Pulmonary artery endothelial cell (primary cell): ENCODE results near the gene PUS10. TPM values are rescaled to one million over a fixed set of nuclear protein-coding genes. Genes with fewer than 3 reads are reported as not detected.
"Not testable (repeated sequence)": the region's sequence is repeated elsewhere in the genome, so short reads cannot be mapped to it uniquely, and the experiment has no call there.

Experiments used
- DNase-seq: peaks from one replicate; pipeline ENCODE4 v3.0.0-alpha.2; 2011; ENCODE audit warnings: low read depth, low spot score
- total RNA-seq: library from RNA; depleted of rRNA; stranded (reverse); fragments of >200 nt; gene quantifications from 2 replicates; pipeline ENCODE4 v1.2.3, GENCODE V29; 2014

Gene PUS10, protein sequence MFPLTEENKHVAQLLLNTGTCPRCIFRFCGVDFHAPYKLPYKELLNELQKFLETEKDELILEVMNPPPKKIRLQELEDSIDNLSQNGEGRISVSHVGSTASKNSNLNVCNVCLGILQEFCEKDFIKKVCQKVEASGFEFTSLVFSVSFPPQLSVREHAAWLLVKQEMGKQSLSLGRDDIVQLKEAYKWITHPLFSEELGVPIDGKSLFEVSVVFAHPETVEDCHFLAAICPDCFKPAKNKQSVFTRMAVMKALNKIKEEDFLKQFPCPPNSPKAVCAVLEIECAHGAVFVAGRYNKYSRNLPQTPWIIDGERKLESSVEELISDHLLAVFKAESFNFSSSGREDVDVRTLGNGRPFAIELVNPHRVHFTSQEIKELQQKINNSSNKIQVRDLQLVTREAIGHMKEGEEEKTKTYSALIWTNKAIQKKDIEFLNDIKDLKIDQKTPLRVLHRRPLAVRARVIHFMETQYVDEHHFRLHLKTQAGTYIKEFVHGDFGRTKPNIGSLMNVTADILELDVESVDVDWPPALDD
- 7.5 and 11.0 TPM in 2 replicates for total RNA-seq

GRCh38 chr2:61017556-61018317 is at the start of gene PUS10, which contains the start of gene PEX13:
Gene PUS10 (minus strand): TSS chr2:61018255. CDS start chr2:61011890, 6,365 bp downstream.
Gene PEX13 (plus strand): TSS chr2:61017720. CDS start chr2:61017760, 40 bp downstream.
- peak; percentile 19 for DNase-seq

DNA sequence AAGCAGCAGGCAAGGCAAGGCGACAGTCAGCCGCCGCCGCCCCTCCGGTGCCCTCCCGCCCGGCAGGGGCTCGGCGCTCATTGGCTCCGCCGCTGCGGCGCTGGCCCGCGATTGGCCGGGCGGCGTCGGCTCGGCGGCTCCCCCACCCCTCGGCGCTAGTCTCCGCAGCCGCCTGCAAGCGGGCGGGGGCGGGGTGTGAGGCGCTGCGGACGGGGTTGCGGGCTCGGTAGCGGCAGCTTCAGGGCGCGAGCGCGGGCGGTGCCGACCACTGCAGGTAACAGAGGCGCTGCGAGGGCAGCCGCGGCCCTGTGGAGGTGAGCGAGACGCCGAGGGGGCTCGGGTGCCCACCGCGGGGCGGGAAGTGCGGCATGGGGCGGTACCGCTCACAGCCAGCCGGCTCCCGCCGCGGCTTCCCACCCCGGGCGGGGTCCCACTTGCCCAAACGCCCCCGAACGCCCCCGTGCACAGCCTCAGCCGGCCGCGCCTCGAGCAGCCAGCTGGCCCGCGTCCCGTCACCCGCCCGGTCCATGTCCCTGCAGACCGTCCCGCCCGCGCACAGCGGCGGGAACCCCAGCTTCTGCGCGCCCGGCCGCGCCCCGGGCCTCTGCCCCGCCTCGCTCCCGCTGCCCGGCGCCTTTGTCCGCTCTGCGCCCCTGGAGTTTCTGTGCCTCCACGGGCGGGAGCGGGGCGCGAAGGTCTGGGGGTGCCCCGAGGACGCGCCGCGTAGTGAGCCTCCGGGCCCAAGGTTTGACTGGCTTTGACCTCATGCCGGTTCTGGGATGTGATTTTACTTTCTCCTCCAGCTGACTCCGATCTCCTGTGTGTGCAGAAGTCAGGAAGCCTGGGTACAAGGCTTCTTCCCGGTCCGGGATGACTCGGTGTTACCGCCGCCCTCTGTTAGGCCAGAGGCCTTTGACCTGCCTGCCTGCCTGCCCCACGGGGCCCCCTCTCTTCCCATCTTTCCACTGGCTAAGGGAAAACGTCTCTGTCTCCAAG is 48.0 kb upstream of the PUS10 start, which contains the start of gene SANBR:
SANBR (plus strand) TSS at position 158 of the 996 bp plus-strand sequence. CDS start 4,480 bp downstream, outside the sequence.
- DNase-seq = peak; percentile 26

- no peak for DNase-seq
Measured at GRCh38 chr2:61059382-61059781, 41.3 kb upstream of the PUS10 start.

DNA sequence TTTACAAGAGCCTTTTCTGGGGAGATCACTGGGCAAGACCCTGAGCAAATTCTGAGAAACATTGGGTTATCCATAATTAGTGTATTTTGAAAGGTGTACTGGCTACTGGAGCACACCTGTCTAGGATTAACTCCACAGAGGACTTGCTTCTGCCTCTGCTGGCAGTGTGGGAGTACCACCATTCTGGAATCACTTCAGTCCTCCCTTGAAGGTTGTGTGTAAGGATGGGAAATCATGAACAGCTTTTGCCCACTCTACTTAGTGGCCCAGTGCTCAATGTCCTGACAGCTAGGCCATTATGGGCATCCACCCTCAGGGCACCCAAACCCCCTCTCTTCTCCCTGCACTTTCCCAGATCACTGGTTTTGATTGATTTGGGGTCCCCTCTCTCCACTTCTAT is 39.5 kb upstream of the PUS10 start:
- DNase-seq = no peak

GRCh38 chr2:61055557-61055956 is 37.5 kb upstream of the PUS10 start:
- DNase-seq = no peak

DNA sequence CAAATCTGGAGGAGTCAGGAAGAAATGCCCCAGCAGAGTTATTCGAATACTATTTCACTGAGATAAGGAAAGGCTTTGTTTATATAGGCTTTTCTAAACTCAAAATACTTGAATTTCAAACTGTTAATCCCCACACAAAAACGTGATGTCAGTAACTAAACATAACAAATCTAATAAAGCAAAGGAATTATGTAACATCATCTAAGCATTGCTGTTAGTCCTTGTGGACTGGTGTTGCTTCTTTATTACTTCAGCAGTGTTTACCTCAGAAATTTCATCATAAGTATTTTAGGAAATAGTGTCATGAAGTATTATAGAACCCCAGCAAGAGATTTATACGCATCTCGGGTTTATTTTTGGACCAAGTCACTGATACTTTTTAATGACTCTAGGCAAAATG is 27.9 kb upstream of the PUS10 start:
- no peak for DNase-seq

GRCh38 chr2:61045226-61045625 is 27.2 kb upstream of the PUS10 start:
- DNase-seq = no peak

GRCh38 chr2:61044636-61045035 is 26.6 kb upstream of the PUS10 start:
- no peak for DNase-seq

GRCh38 chr2:61042807-61043206 is 24.8 kb upstream of the PUS10 start:
- DNase-seq = no peak

GRCh38 chr2:61036643-61037042 is 18.6 kb upstream of the PUS10 start:
- DNase-seq = not testable (repeated sequence)

- not testable (repeated sequence) for DNase-seq
Measured at GRCh38 chr2:61034592-61034991, 16.5 kb upstream of the PUS10 start.

GRCh38 chr2:61029533-61029932 is 11.5 kb upstream of the PUS10 start:
- no peak for DNase-seq

- DNase-seq = no peak
Measured at GRCh38 chr2:61023670-61024069, 5.6 kb upstream of the PUS10 start.

DNA sequence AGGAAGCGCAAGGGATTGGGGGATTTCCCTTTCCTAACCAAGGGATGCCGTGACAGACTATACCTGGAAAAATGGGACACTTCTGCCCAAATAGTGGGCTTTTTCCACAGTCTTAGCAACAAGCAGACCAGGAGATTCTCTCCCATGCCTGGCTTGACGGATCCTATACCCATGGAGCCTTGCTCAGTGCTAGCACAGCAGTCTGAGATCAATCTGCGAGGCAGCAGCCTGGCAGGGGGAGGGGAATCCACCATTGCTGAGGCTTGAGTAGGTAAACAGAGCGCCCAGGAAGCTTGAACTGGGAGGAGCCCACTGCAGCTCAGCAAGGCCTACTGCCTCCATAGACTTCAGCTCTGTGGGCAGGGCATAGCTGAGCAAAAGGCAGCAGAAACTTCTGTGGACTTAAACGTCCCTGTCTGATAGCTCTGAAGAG is 3.2 kb upstream of the PUS10 start:
- DNase-seq = no peak

DNA sequence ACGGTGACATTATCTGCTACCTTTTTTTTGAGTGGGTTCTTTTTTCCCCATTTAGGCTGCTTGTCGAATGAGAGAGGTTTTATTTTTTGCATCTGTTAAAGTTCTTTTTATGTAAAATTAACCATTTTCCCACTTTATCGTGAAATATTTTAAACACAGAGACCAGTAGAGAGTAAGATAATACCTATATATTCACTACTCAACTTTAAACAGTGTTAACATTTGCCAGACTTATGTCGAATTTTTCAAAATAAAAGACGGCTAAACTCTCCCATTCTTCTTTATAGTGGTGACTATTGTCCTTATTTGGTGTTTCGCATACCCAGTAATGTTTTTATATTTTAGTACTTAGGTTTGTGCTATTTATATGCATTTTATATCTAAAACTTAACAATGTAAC is 743 bp upstream of the PUS10 start:
- no peak for DNase-seq

DNA sequence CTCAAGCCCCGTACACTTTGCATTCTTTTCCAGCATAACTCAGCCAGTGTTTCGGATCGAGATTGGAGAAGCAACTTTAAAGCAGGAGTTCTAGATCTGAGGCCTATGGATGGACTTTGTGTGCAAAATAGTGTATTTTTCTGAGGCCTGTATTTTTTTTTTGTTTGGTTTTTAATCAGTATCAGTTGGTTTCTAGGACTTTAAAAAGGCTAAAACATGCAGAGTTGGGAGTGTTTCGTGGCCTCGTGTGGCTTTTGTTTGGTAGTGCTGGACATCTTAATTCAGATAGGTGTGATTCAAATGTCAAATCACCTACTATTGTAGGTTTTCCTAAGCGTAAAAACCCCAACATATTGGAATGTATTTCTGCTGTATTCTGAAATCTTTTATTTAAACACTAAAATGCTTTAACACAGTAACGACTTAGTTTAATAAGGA is 282 bp upstream of the PUS10 start:
- peak; percentile 27 for DNase-seq

GRCh38 chr2:61017003-61017555 is 976 bp downstream of the PUS10 start:
- DNase-seq = peak; percentile 32

- DNase-seq = no peak
Measured at GRCh38 chr2:61016392-61017002, 1.6 kb downstream of the PUS10 start.

DNA sequence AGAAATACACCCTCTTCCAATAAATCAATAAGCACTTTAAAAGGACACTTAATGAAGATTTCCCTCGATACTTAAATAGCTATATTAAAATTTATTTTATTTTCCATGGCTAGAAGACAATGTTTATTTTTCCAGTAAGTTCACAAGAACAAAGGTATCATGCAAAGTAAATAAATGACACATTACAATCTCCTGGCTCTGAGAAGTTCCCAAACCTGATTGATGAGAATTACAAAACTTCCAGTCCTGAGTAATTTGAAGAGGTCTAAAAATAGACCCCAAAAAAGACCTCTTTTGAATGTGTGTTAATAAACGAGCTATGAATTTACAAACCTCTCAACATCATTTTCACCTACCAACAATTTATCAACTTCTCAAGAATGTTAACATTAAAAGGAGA is 2.1 kb downstream of the PUS10 start:
- no peak for DNase-seq

- no peak for DNase-seq
Measured at GRCh38 chr2:61014763-61015162, 3.3 kb downstream of the PUS10 start.
